Measurements from ENCODE around the gene RTP2. TPM values are rescaled to one million over a fixed set of nuclear protein-coding genes. Genes with fewer than 3 reads are reported as not detected.

Gene RTP2
- total and polyA plus RNA-seq, 2 donors (not counting 1 experiment from before 2014, with no cell fraction given) = not detected

DNA sequence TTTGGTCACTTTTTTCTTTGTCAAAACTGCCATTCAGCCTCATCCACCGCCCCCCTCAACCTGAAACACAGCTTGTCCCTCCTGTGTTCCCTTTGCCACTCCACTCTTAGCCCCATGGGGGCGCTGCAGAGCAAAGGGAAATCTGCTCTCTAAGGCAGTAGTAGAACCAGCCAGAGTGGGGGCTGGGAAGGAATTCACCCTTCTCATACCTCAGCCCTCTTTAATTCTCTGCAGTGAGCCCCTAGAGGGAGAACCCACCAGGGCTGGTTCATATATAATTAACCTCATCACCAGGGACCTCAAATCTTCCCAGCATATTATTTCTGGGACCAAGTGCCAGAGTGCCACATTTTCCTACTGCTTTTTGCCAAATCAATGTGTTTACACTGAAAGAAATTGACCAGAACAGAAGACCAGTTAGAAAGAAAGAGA is 45.7 kb upstream of the RTP2 start:
- TF ChIP-seq EZH2 (IDR thresholded peaks at IDR 0.05; ENCODE audit: borderline replicate concordance, insufficient read depth, low read depth, low read length, poor library complexity, severe bottlenecking) = no peak
- TF ChIP-seq, protein P1, sequence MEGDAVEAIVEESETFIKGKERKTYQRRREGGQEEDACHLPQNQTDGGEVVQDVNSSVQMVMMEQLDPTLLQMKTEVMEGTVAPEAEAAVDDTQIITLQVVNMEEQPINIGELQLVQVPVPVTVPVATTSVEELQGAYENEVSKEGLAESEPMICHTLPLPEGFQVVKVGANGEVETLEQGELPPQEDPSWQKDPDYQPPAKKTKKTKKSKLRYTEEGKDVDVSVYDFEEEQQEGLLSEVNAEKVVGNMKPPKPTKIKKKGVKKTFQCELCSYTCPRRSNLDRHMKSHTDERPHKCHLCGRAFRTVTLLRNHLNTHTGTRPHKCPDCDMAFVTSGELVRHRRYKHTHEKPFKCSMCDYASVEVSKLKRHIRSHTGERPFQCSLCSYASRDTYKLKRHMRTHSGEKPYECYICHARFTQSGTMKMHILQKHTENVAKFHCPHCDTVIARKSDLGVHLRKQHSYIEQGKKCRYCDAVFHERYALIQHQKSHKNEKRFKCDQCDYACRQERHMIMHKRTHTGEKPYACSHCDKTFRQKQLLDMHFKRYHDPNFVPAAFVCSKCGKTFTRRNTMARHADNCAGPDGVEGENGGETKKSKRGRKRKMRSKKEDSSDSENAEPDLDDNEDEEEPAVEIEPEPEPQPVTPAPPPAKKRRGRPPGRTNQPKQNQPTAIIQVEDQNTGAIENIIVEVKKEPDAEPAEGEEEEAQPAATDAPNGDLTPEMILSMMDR (IDR thresholded peaks at IDR 0.05) = peak; percentile 95
- POLR2A ChIA-PET = interaction anchor here (0.6 kb wide), 1 partner anchor 283 kb away, joined by 3 read pairs; no protein-coding TSS in a partner anchor
- no CpG with 5 or more reads among the region's 2 CpGs for WGBS (ENCODE audit: insufficient coverage)
- H3K4me3 ChIP-seq (ENCODE audit: control extremely low read depth in 1 of 5, extremely low read depth in 1 of 5, insufficient read depth in 1 of 5, low read depth in 2 of 5, low read length in 4 of 5) = no peak overlapping the region
- H3K27me3 ChIP-seq (replicated peaks in 1 of 4; ENCODE audit: control extremely low read depth in 1 of 4, control insufficient read depth in 3 of 4, insufficient read depth in 4 of 4, low read length in 3 of 4) = no peaks in the 10 kb centered on the region
- H3K79me2 ChIP-seq (ENCODE audit: control insufficient read depth, insufficient read depth, low read length) = peaks cover 12% of the 10 kb centered on the region
- CTCF ChIA-PET = interaction anchor here (0.5 to 9.2 kb wide), 47 partner anchors 9 to 1207 kb away, joined by 3 to 182 read pairs (median 4); partner anchors contain the start of gene LPP
- intact Hi-C loops (cut with micrococcal nuclease) = loop anchor here (1.0 to 10.0 kb wide), 6 partner anchors 25 to 495 kb away; no protein-coding TSS in a partner anchor
- H2AFZ ChIP-seq (ENCODE audit: insufficient read depth, low read depth, low read length, poor library complexity, severe bottlenecking) = no peak overlapping the region
- Mint-ChIP-seq H3K4me3 (peak overlapping the region; percentile 18), H3K4me1 (peaks cover 57% of the 10 kb centered on the region), H3K27ac (peak overlapping the region; percentile 68), H3K27me3 (no peaks in the 10 kb centered on the region), H3K9me3 (ENCODE audit: insufficient read depth) (no peaks in the 10 kb centered on the region)
- ATAC-seq (ENCODE audit: low read depth) = peak; percentile 58
- H4K20me1 ChIP-seq (ENCODE audit: control insufficient read depth, insufficient read depth, low read length, poor library complexity, severe bottlenecking) = peaks cover 5% of the 10 kb centered on the region
- no peak overlapping the region for H3K9ac ChIP-seq (ENCODE audit: low read length)
- no peaks in the 10 kb centered on the region for H3K9me3 ChIP-seq (ENCODE audit: control extremely low read depth in 1 of 3, control insufficient read depth in 2 of 3, insufficient read depth in 1 of 3, low read length in 2 of 3)
- H3K4me2 ChIP-seq (replicated peaks; ENCODE audit: low read depth, low read length, poor library complexity, severe bottlenecking) = no peak overlapping the region
- H3K27ac ChIP-seq (ENCODE audit: low read length in 2 of 2) = no peak overlapping the region
- H3K36me3 ChIP-seq (replicated peaks in 1 of 2; ENCODE audit: control extremely low read depth in 1 of 2, control insufficient read depth in 1 of 2, extremely low read depth in 1 of 2, insufficient read depth in 2 of 2, low read length in 1 of 2) = no peaks in the 10 kb centered on the region
- peaks cover 29 to 39% of the 10 kb centered on the region in 2 donors for H3K4me1 ChIP-seq (ENCODE audit: control insufficient read depth in 2 of 2, insufficient read depth in 2 of 2, low read length in 2 of 2)
- DNase-seq = peak; percentile 88

DNA sequence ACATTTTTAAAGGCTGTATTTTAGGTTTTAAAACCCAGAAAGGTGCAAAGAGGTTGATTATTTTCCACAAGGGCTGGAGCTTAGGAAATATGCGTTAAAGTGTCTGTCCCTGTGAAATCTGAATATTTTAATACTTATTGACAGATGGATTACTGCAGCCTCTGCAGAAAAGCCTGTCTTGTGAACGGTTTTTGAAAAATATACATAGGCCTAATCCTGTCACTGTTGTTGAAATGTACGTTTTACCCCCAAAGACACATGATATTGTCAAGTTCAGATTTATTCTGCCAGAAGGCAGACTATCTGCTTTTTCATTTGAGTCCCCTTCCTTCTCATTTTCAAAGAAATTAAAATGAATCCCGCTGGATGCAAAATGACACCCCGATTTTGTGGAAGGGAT is 45.1 kb upstream of the RTP2 start:
- Histone ChIP-seq H3K27me3 (replicated peaks in 1 of 4; ENCODE audit: control extremely low read depth in 1 of 4, control insufficient read depth in 3 of 4, insufficient read depth in 4 of 4, low read length in 3 of 4) (no peaks in the 10 kb centered on the region), H3K4me1 (ENCODE audit: control insufficient read depth in 2 of 2, insufficient read depth in 2 of 2, low read length in 2 of 2) (peaks cover 33 to 45% of the 10 kb centered on the region in 2 donors), H3K9ac (ENCODE audit: low read length) (no peak overlapping the region), H3K4me2 (replicated peaks; ENCODE audit: low read depth, low read length, poor library complexity, severe bottlenecking) (no peak overlapping the region), H3K79me2 (ENCODE audit: control insufficient read depth, insufficient read depth, low read length) (peaks cover 13% of the 10 kb centered on the region), H2AFZ (ENCODE audit: insufficient read depth, low read depth, low read length, poor library complexity, severe bottlenecking) (no peak overlapping the region), H4K20me1 (ENCODE audit: control insufficient read depth, insufficient read depth, low read length, poor library complexity, severe bottlenecking) (peaks cover 9% of the 10 kb centered on the region), H3K9me3 (ENCODE audit: control extremely low read depth in 1 of 3, control insufficient read depth in 2 of 3, insufficient read depth in 1 of 3, low read length in 2 of 3) (no peaks in the 10 kb centered on the region), H3K4me3 (ENCODE audit: control extremely low read depth in 1 of 5, extremely low read depth in 1 of 5, insufficient read depth in 1 of 5, low read depth in 2 of 5, low read length in 4 of 5) (no peak overlapping the region), H3K36me3 (replicated peaks in 1 of 2; ENCODE audit: control extremely low read depth in 1 of 2, control insufficient read depth in 1 of 2, extremely low read depth in 1 of 2, insufficient read depth in 2 of 2, low read length in 1 of 2) (no peaks in the 10 kb centered on the region), H3K27ac (ENCODE audit: low read length in 2 of 2) (no peak overlapping the region)
- H3K4me3 Mint-ChIP-seq = no peak overlapping the region
- POLR2A ChIA-PET = interaction anchor here (0.6 kb wide), 1 partner anchor 283 kb away, joined by 3 read pairs; no protein-coding TSS in a partner anchor
- TF ChIP-seq, protein P1 (IDR thresholded peaks at IDR 0.05) = no peak
- TF ChIP-seq EZH2 (IDR thresholded peaks at IDR 0.05; ENCODE audit: borderline replicate concordance, insufficient read depth, low read depth, low read length, poor library complexity, severe bottlenecking) = no peak
- no peaks in the 10 kb centered on the region for H3K9me3 Mint-ChIP-seq (ENCODE audit: insufficient read depth)
- CTCF ChIA-PET = interaction anchor here (0.6 to 9.2 kb wide), 47 partner anchors 8 to 1207 kb away, joined by 3 to 182 read pairs (median 4); partner anchors contain the start of gene LPP
- H3K27ac Mint-ChIP-seq = no peak overlapping the region
- intact Hi-C loops (cut with micrococcal nuclease) = loop anchor here (5.0 to 10.0 kb wide), 2 partner anchors 360 to 437 kb away; no protein-coding TSS in a partner anchor
- peaks cover 62% of the 10 kb centered on the region for H3K4me1 Mint-ChIP-seq
- H3K27me3 Mint-ChIP-seq = no peaks in the 10 kb centered on the region
- no peak for ATAC-seq (ENCODE audit: low read depth)
- no peak for DNase-seq
- no CpG with 5 or more reads among the region's 5 CpGs for WGBS (ENCODE audit: insufficient coverage)

Data from B cell (primary cell).